HCT116 (cell line): ENCODE data around the gene FTHL17. TPM values are rescaled to one million over a fixed set of nuclear protein-coding genes. Genes with fewer than 3 reads are reported as not detected.

Experiments used
- ATAC-seq: fragments of 200-7000 bp; cut with Tn5 transposase; 2 replicates; pipeline ENCODE4 v1.9.1; 2020; ENCODE audit warnings: mild to moderate bottlenecking, moderate library complexity
- Bru-seq: library from RNA; stranded (reverse); fragments of 400-500 nt; gene quantifications from one replicate; lab custom pipeline; 2021; lab: Mats Ljungman, UMichigan
- BruChase-seq, 2 experiments: library from RNA; stranded (reverse); fragments of 400-500 nt; gene quantifications; one replicate each; lab custom pipeline; 2021; lab: Mats Ljungman, UMichigan
- BruUV-seq: library from RNA; stranded (reverse); fragments of 400-500 nt; replicated peaks from 2 replicates; lab custom pipeline; 2021; lab: Mats Ljungman, UMichigan
- CTCF ChIA-PET: fragments of 300-600 bp; sonication (Branson Sonifier 250); formaldehyde crosslinking; loops from one replicate; lab custom pipeline; 2021; ENCODE audit warnings: antibody characterized with exemption; lab: Charles Lee
- POLR2A ChIA-PET: fragments of 300-600, 350-600 bp; sonication (Branson Sonifier 250); formaldehyde crosslinking; loops from one replicate; lab custom pipeline; 2021; ENCODE audit warnings: antibody characterized with exemption; lab: Charles Lee
- RAD21 ChIA-PET, 2 experiments: fragments of 300-600 bp; sonication (Branson Sonifier 250); formaldehyde crosslinking; loops; one replicate each; lab custom pipeline; 2023; ENCODE audit warnings: low total read pairs in 2 of 2; ENCODE audit not compliant: uncharacterized antibody in 2 of 2, unreplicated experiment in 2 of 2, low non-redundant PET in 1 of 2; lab: Charles Lee
- DNase-seq: peaks from one replicate; pipeline ENCODE4 v3.0.0-alpha.2; 2010; ENCODE audit warnings: low read depth, low spot score
- H2AFZ ChIP-seq: fragments of 200-600 bp; shearing (Covaris generic), sonication (generic); 2 replicates; pipeline ENCODE4 v1.6.1; 2017; ENCODE audit warnings: low read depth, mixed run types, mixed read lengths, antibody characterized with exemption, low read length; ENCODE audit not compliant: poor library complexity, severe bottlenecking
- H3K27ac ChIP-seq: 2 replicates; pipeline ENCODE4 v1.5.1; 2012; ENCODE audit warnings: low read depth, low read length
- H3K27me3 ChIP-seq: fragments of 200-600 bp; sonication (generic); 2 replicates; pipeline ENCODE4 v1.6.1; 2016; ENCODE audit warnings: mixed run types, low read length, mixed read lengths; ENCODE audit not compliant: insufficient read depth
- H3K36me3 ChIP-seq, 2 experiments: fragments of 200-500 bp in 1 of 2; fragments of 200-600 bp in 1 of 2; sonication (Bioruptor generic) in 1 of 2; sonication (generic) in 1 of 2; 2 replicates each; pipeline versions ENCODE4 v1.5.1 to v1.6.1; 2014 to 2016; ENCODE audit warnings: low read length in 2 of 2, inconsistent platforms in 1 of 2, mixed read lengths in 1 of 2, mixed run types in 1 of 2; ENCODE audit not compliant: insufficient read depth in 2 of 2, control insufficient read depth in 1 of 2
- H3K4me1 ChIP-seq, 2 experiments: fragments of 200-600 bp in 1 of 2; sonication (generic) in 1 of 2; 2 replicates each; pipeline versions ENCODE4 v1.5.1 to v1.6.1; 2012 to 2017; ENCODE audit warnings: low read length in 2 of 2, inconsistent platforms in 1 of 2, mild to moderate bottlenecking in 1 of 2, mixed read lengths in 1 of 2, mixed run types in 1 of 2, moderate library complexity in 1 of 2; ENCODE audit not compliant: insufficient read depth in 2 of 2, control insufficient read depth in 1 of 2
- H3K4me2 ChIP-seq: fragments of 200-600 bp; sonication (generic); 2 replicates; pipeline ENCODE4 v1.6.1; 2017; ENCODE audit warnings: mixed run types, low read length, mixed read lengths
- H3K4me3 ChIP-seq, 2 experiments: fragments of 200-600 bp in 1 of 2; sonication (generic) in 1 of 2; replicated peaks in 1 of 2; 2 replicates each; pipeline ENCODE4 v1.5.1; 2011 to 2016; ENCODE audit warnings: low read length in 2 of 2, control low read depth in 1 of 2, low read depth in 1 of 2, mild to moderate bottlenecking in 1 of 2, mixed read lengths in 1 of 2, mixed run types in 1 of 2
- H3K79me2 ChIP-seq: fragments of 200-600 bp; sonication (generic); 2 replicates; pipeline ENCODE4 v1.6.1; 2017; ENCODE audit warnings: mild to moderate bottlenecking, mixed run types, low read length, moderate library complexity, mixed read lengths; ENCODE audit not compliant: insufficient read depth
- H3K9ac ChIP-seq: fragments of 200-600 bp; sonication (generic); 2 replicates; pipeline ENCODE4 v1.6.1; 2016; ENCODE audit warnings: low read length, mixed read lengths
- H3K9me2 ChIP-seq: fragments of 200-600 bp; sonication (generic), shearing (Covaris generic); 2 replicates; pipeline ENCODE4 v1.6.1; 2017; ENCODE audit warnings: mixed run types, mild to moderate bottlenecking, moderate library complexity; ENCODE audit not compliant: insufficient read depth
- H3K9me3 ChIP-seq, 2 experiments: fragments of 200-500 bp in 1 of 2; fragments of 200-600 bp in 1 of 2; sonication (Bioruptor generic) in 1 of 2; sonication (generic) in 1 of 2; 2 replicates each; pipeline ENCODE4 v1.6.1; 2014 to 2017; ENCODE audit warnings: low read length in 2 of 2, mixed read lengths in 2 of 2, inconsistent platforms in 1 of 2, low read depth in 1 of 2, mild to moderate bottlenecking in 1 of 2, mixed run types in 1 of 2, moderate library complexity in 1 of 2; ENCODE audit not compliant: control insufficient read depth in 1 of 2, insufficient read depth in 1 of 2
- H4K20me1 ChIP-seq: fragments of 200-600 bp; sonication (generic), shearing (Covaris generic); 2 replicates; pipeline ENCODE4 v1.6.1; 2017; ENCODE audit warnings: mixed run types, mild to moderate bottlenecking, moderate library complexity; ENCODE audit not compliant: insufficient read depth
- ATF3 ChIP-seq: IDR thresholded peaks from 2 replicates; pipeline ENCODE4 v1.6.1; 2012
- CBX3 ChIP-seq: IDR thresholded peaks from 2 replicates; pipeline ENCODE4 v1.6.1; 2012; ENCODE audit warnings: low read depth
- ELF1 ChIP-seq: IDR thresholded peaks from 2 replicates; pipeline ENCODE4 v1.6.1; 2012; ENCODE audit warnings: low read depth, borderline replicate concordance
- EZH2phosphoT487 ChIP-seq: fragments of 200-600 bp; IDR thresholded peaks from 2 replicates; pipeline ENCODE4 v1.6.1; 2018; ENCODE audit warnings: antibody characterized with exemption, borderline replicate concordance
- JUND ChIP-seq: IDR thresholded peaks from 2 replicates; pipeline ENCODE4 v1.6.1; 2012
- POLR2A ChIP-seq: IDR thresholded peaks from 2 replicates; pipeline ENCODE4 v1.7.0; 2011; ENCODE audit warnings: borderline replicate concordance; ENCODE audit not compliant: insufficient read depth, insufficient read length; ENCODE audit errors: extremely low read depth
- RAD21 ChIP-seq: IDR thresholded peaks from 2 replicates; pipeline ENCODE4 v1.6.1; 2012; ENCODE audit warnings: low read depth, mild to moderate bottlenecking
- REST ChIP-seq: IDR thresholded peaks from 2 replicates; pipeline ENCODE4 v1.6.1; 2012; ENCODE audit warnings: low read depth
- TCF7L2 ChIP-seq: IDR thresholded peaks from 2 replicates; pipeline ENCODE4 v1.7.0; 2011; ENCODE audit warnings: borderline replicate concordance, inconsistent platforms; ENCODE audit not compliant: insufficient read depth, insufficient read length; ENCODE audit errors: extremely low read depth
- YY1 ChIP-seq: IDR thresholded peaks from 2 replicates; pipeline ENCODE4 v1.6.1; 2011; ENCODE audit warnings: low read length, low read depth, moderate library complexity, mild to moderate bottlenecking; ENCODE audit not compliant: insufficient replicate concordance; ENCODE audit errors: extremely low read depth
- ZFX ChIP-seq: fragments of 450-650 bp; IDR thresholded peaks from 2 replicates; pipeline ENCODE4 v1.6.1; 2017
- intact Hi-C: fragments of 100-400 bp; cut with micrococcal nuclease; formaldehyde crosslinking; loops from 2 replicates; pipeline ENCODE4 v1.10.0; 2022
- long read RNA-seq: library from polyadenylated mRNA; unstranded; transcript quantifications from one replicate; pipeline ENCODE4 v2.0.0, GENCODE V29; 2021; ENCODE audit not compliant: unreplicated experiment
- polyA plus RNA-seq: library from polyadenylated mRNA; unstranded; fragments of >200 nt; gene quantifications from 2 replicates; pipeline ENCODE4 v1.2.1, GENCODE V29; 2012; ENCODE audit warnings: missing spikeins
- total RNA-seq: library from RNA; stranded (reverse); gene quantifications from one replicate; pipeline ENCODE4 v1.2.1, GENCODE V29; 2021; ENCODE audit not compliant: unreplicated experiment

FTHL17 gene
- total RNA-seq (not detected), Bru-seq, nascent RNA (not detected), BruChase-seq, experiment 1, labeled RNA remaining after a 6-hour chase (not detected), BruChase-seq, experiment 2, labeled RNA remaining after a 2-hour chase (not detected)
- not detected in 2 replicates for polyA plus RNA-seq
- long read RNA-seq = 0 reads

GRCh38 chrX:31071725-31072124, at the start of gene FTHL17:
Gene FTHL17, minus strand, starts transcription at chrX:31072041. Its CDS starts 88 bp downstream, at chrX:31071953.
- no peaks in the 10 kb centered on the region for H3K27me3 ChIP-seq
- no peak for TF ChIP-seq ATF3
- no peak for TF ChIP-seq TCF7L2
- TF ChIP-seq YY1 = no peak
- ATAC-seq = no peak
- no peak for DNase-seq
- H3K4me1 ChIP-seq = no peaks in the 10 kb centered on the region
- intact Hi-C loops = no loop called here
- BruUV-seq = no TSS peak
- no peak within 1 kb of the TSS for H3K4me3 ChIP-seq
- ChIA-PET POLR2A (no interaction called here), CTCF (no interaction called here), RAD21 (no interaction called here)
- no peak within 1 kb of the TSS for H3K9ac ChIP-seq
- no peaks in the 10 kb centered on the region for H3K9me3 ChIP-seq
- no peak within 1 kb of the TSS for H3K27ac ChIP-seq
- H2AFZ ChIP-seq = no peak within 1 kb of the TSS
- no peaks in the 10 kb centered on the region for H3K79me2 ChIP-seq
- no peaks in the 10 kb centered on the region for H3K36me3 ChIP-seq
- no peaks in the 10 kb centered on the region for H3K9me2 ChIP-seq
- no peaks in the 10 kb centered on the region for H4K20me1 ChIP-seq
- no peak within 1 kb of the TSS for H3K4me2 ChIP-seq

DNA sequence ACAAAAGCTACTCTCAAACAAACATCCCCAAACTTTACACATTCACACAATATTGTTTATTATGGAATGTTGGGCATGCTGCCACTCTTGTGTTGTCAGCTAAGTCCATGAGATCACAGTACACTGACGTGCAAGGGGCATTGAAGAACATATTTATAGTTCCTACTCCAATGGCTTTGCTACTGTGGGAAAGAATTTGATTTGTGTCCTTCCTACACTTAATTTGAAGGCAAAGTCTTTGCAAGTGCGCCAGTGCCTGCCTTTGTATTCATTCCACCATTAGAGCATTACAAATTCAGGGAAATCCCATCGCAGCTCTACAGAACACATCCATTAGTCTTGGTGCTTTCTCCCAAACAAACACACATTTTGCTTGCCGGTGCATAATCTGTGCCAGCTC, 45.4 kb upstream of the FTHL17 start:
- RAD21 ChIA-PET = no interaction called here
- H3K9me3 ChIP-seq = no peaks in the 10 kb centered on the region
- DNase-seq (no peak), ATAC-seq (no peak)
- no peaks in the 10 kb centered on the region for H3K27me3 ChIP-seq
- H3K9ac ChIP-seq = no peak overlapping the region
- H3K9me2 ChIP-seq = no peaks in the 10 kb centered on the region
- no peak for TF ChIP-seq TCF7L2
- no peak for TF ChIP-seq EZH2phosphoT487
- no peak for TF ChIP-seq CBX3
- no peak for TF ChIP-seq ELF1
- TF ChIP-seq POLR2A = no peak
- no peak for TF ChIP-seq JUND
- no peak for TF ChIP-seq RAD21
- TF ChIP-seq ZFX = no peak
- no peak for TF ChIP-seq REST
- H3K4me1 ChIP-seq = no peaks in the 10 kb centered on the region
- H3K27ac ChIP-seq = no peak overlapping the region
- intact Hi-C loops = no loop called here
- POLR2A ChIA-PET = no interaction called here
- H3K36me3 ChIP-seq = no peaks in the 10 kb centered on the region
- CTCF ChIA-PET = no interaction called here
- H3K79me2 ChIP-seq = no peaks in the 10 kb centered on the region
- H3K4me2 ChIP-seq = no peak overlapping the region
- H2AFZ ChIP-seq = no peak overlapping the region
- no peaks in the 10 kb centered on the region for H4K20me1 ChIP-seq
- no TSS peak for BruUV-seq
- H3K4me3 ChIP-seq = no peak overlapping the region
